Gastroesophageal sphincter (tissue), 3 donors: ENCODE results near the gene LPAR3.

Experiments
- EP300 ChIP-seq: sonication (generic); formaldehyde crosslinking; IDR thresholded peaks from one replicate; pipeline ENCODE4 v1.6.1; 2017; ENCODE audit warnings: antibody characterized with exemption, mild to moderate bottlenecking
- POLR2A ChIP-seq, 2 donors: fragments of 450-650 bp; IDR thresholded peaks; one replicate each; pipeline ENCODE4 v1.6.1; 2017; ENCODE audit warnings: antibody characterized with exemption in 2 of 2, mild to moderate bottlenecking in 2 of 2, moderate library complexity in 1 of 2
- TF ChIP-seq, protein P1 (sequence below), 4 experiments: fragments of 200-600 bp in 2 of 4; fragments of 450-650 bp in 2 of 4; sonication (generic) in 1 of 4; IDR thresholded peaks; one replicate each; pipeline ENCODE4 v1.5.1; 2017 to 2019; ENCODE audit warnings: antibody characterized with exemption in 4 of 4, mild to moderate bottlenecking in 2 of 4, moderate library complexity in 2 of 4

DNA sequence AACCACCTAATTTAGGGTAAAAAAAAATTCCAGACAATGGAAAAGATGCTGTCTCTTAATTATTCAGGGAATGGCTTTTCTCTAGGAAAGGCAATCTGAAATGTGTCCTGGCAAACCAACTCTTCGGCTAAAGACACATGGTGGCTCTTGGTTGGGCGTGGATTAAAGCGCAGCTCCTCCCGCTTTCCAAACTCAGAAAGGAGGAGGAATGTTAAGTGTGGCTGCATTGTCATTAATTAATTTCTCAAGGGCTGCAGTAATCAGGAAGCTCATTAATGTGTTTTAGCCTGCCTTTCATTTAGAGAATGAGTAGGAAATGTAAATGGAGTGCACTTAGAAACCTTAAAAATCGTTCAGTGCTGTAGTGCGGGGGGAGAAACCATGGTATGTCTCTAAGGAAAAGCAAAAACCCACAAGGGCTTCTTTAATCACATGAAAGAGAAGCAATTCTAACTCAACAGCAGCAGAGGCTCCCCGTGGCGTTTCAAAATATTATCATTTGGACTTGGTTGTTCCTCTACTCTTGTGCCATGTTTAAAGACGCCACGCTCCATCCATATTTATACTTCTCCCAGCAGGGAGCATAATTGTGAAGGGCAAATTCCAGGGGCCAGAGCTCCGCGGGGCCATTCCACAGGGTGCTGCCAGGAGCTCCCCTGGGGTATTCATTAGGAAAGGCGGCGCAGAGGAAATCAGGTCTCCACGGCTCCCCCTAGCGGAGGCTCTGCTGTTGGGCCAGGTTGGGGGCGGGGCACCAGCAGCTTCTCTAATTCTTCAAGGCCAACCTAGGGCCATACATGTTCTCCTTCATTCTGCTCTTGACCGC lies 110.8 kb downstream of the LPAR3 start:
- TF ChIP-seq, protein P1, sequence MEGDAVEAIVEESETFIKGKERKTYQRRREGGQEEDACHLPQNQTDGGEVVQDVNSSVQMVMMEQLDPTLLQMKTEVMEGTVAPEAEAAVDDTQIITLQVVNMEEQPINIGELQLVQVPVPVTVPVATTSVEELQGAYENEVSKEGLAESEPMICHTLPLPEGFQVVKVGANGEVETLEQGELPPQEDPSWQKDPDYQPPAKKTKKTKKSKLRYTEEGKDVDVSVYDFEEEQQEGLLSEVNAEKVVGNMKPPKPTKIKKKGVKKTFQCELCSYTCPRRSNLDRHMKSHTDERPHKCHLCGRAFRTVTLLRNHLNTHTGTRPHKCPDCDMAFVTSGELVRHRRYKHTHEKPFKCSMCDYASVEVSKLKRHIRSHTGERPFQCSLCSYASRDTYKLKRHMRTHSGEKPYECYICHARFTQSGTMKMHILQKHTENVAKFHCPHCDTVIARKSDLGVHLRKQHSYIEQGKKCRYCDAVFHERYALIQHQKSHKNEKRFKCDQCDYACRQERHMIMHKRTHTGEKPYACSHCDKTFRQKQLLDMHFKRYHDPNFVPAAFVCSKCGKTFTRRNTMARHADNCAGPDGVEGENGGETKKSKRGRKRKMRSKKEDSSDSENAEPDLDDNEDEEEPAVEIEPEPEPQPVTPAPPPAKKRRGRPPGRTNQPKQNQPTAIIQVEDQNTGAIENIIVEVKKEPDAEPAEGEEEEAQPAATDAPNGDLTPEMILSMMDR (IDR thresholded peaks at IDR 0.05): peak in 2 of 4 experiments; percentile 28 to 53
- TF ChIP-seq EP300 (no peak), POLR2A (IDR thresholded peaks at IDR 0.05) (no peak)
